ENCODE results near the gene DNAJC2. TPM values are rescaled to one million over a fixed set of nuclear protein-coding genes. Genes with fewer than 3 reads are reported as not detected.
"Not testable (repeated sequence)": the region's sequence is repeated elsewhere in the genome, so short reads cannot be mapped to it uniquely, and the experiment has no call there.

Gene DNAJC2
- total and polyA plus RNA-seq, 8 donors, result 4.1 to 35.6 (median 19.4) TPM

- H3K27ac ChIP-seq, result peak within 1 kb of the TSS; percentile 82 to 89 (median 88)
- peak; percentile 97 to 98 for DNase-seq
- peaks cover 11 to 39% (median 21%) of the 10 kb centered on the region in 4 donors for H3K4me1 ChIP-seq
- H3K4me3 ChIP-seq, result peak within 1 kb of the TSS; percentile 69 to 94 (median 76)
- peak; percentile 66 to 90 (median 73) for TF ChIP-seq POLR2AphosphoS5 (IDR thresholded peaks at IDR 0.05)
- TF ChIP-seq, protein P1, sequence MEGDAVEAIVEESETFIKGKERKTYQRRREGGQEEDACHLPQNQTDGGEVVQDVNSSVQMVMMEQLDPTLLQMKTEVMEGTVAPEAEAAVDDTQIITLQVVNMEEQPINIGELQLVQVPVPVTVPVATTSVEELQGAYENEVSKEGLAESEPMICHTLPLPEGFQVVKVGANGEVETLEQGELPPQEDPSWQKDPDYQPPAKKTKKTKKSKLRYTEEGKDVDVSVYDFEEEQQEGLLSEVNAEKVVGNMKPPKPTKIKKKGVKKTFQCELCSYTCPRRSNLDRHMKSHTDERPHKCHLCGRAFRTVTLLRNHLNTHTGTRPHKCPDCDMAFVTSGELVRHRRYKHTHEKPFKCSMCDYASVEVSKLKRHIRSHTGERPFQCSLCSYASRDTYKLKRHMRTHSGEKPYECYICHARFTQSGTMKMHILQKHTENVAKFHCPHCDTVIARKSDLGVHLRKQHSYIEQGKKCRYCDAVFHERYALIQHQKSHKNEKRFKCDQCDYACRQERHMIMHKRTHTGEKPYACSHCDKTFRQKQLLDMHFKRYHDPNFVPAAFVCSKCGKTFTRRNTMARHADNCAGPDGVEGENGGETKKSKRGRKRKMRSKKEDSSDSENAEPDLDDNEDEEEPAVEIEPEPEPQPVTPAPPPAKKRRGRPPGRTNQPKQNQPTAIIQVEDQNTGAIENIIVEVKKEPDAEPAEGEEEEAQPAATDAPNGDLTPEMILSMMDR (IDR thresholded peaks at IDR 0.05), result peak in 6 of 7 experiments; percentile 35 to 99 (median 96)
- TF ChIP-seq POLR2A (IDR thresholded peaks at IDR 0.05), result no peak
- H3K36me3 ChIP-seq, result peaks cover 9 to 33% (median 31%) of the 10 kb centered on the region in 4 donors
- 2 to 8% (median 3%) methylated on average over 16 to 52 of the region's 52 CpGs for WGBS, 5 donors
- H3K27me3 ChIP-seq, result no peaks in the 10 kb centered on the region
- intact Hi-C loops (cut with DNase I; ENCODE audit: low total_unique reads), result no loop called here
- H3K9me3 ChIP-seq, result no peaks in the 10 kb centered on the region
These were observed 47.4 kb downstream of the DNAJC2 start, which contains the start of gene PMPCB for GRCh38 chr7:103296901-103297836. Gene PMPCB, plus strand, starts transcription at chr7:103297435. Its CDS starts 25 bp downstream, at chr7:103297460.

GRCh38 chr7:103293526-103293925 is 51.0 kb downstream of the DNAJC2 start:
- Histone ChIP-seq H3K4me3 (no peak overlapping the region), H3K36me3 (no peaks in the 10 kb centered on the region), H3K27ac (no peak overlapping the region), H3K9me3 (no peaks in the 10 kb centered on the region), H3K4me1 (peaks cover 8 to 16% (median 12%) of the 10 kb centered on the region in 4 donors), H3K27me3 (no peaks in the 10 kb centered on the region)
- intact Hi-C loops (cut with DNase I; ENCODE audit: low total_unique reads), result no loop called here
- WGBS, 5 donors, result 86 to 100% (median 97%) methylated on average over 1 of the region's 1 CpG
- TF ChIP-seq, protein P1 (IDR thresholded peaks at IDR 0.05), result no peak
- TF ChIP-seq POLR2A (IDR thresholded peaks at IDR 0.05) (no peak), EP300 (IDR thresholded peaks at IDR 0.05) (no peak), POLR2AphosphoS5 (IDR thresholded peaks at IDR 0.05) (no peak)
- no peak for DNase-seq

GRCh38 chr7:103292122-103292521 is 52.4 kb downstream of the DNAJC2 start:
- 52 to 73% (median 65%) methylated on average over 3 of the region's 3 CpGs for WGBS, 5 donors
- no peaks in the 10 kb centered on the region for H3K27me3 ChIP-seq
- intact Hi-C loops (cut with DNase I; ENCODE audit: low total_unique reads), result no loop called here
- no peaks in the 10 kb centered on the region for H3K9me3 ChIP-seq
- peaks cover 0 to 7% (median 3%) of the 10 kb centered on the region in 4 donors for H3K4me1 ChIP-seq
- TF ChIP-seq, protein P1 (IDR thresholded peaks at IDR 0.05), result no peak
- no peak for TF ChIP-seq POLR2AphosphoS5 (IDR thresholded peaks at IDR 0.05)
- TF ChIP-seq EP300 (IDR thresholded peaks at IDR 0.05), result no peak
- TF ChIP-seq POLR2A (IDR thresholded peaks at IDR 0.05), result no peak
- H3K4me3 ChIP-seq, result no peak overlapping the region
- H3K27ac ChIP-seq, result no peak overlapping the region
- no peak for DNase-seq
- no peaks in the 10 kb centered on the region for H3K36me3 ChIP-seq

GRCh38 chr7:103282802-103283427 is 61.7 kb downstream of the DNAJC2 start:
- H3K36me3 ChIP-seq; intact Hi-C loops (cut with DNase I; ENCODE audit: low total_unique reads); H3K27ac ChIP-seq; H3K9me3 ChIP-seq; DNase-seq; H3K4me3 ChIP-seq; H3K27me3 ChIP-seq: not testable (repeated sequence)
- 35 to 46% (median 44%) methylated on average over 3 of the region's 3 CpGs for WGBS, 5 donors
- H3K4me1 ChIP-seq, result peaks cover 0 to 24% (median 20%) of the 10 kb centered on the region in 4 donors

DNA sequence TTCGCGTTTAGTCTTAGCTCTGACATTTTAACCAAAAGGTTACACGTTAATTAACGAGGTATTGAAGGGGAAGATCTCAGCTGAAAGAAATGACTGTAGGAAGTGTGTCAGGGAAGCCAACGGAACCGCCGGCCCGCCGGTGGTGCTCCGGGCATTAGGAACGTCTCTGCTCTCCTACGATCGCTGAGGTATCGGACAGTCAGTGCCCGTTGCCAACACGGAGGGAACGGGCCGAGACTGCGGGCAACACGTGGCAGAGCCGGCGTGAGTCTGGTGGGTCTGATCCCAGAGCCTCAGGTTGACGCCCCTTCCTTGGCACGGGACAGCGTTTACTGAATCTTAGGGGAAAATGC is 63.8 kb downstream of the DNAJC2 start:
- H3K27me3 ChIP-seq; intact Hi-C loops (cut with DNase I; ENCODE audit: low total_unique reads); H3K36me3 ChIP-seq; H3K9me3 ChIP-seq: not testable (repeated sequence)
- Histone ChIP-seq H3K4me3 (peak overlapping the region; percentile 65 to 82 (median 68)), H3K4me1 (peaks cover 0 to 24% (median 20%) of the 10 kb centered on the region in 4 donors), H3K27ac (peak overlapping the region in 4 of 5 donors; percentile 29 to 80 (median 58))
- DNase-seq, result peak; percentile 26 to 42
- 0 to 1% (median 1%) methylated on average over 21 to 25 of the region's 25 CpGs for WGBS, 5 donors

GRCh38 chr7:103279963-103280802 is 64.4 kb downstream of the DNAJC2 start:
- DNase-seq, result peak; percentile 62 to 90
- WGBS, 5 donors, result 0 to 1% (median 0%) methylated on average over 44 to 71 of the region's 71 CpGs
- H3K27me3 ChIP-seq; H3K36me3 ChIP-seq; intact Hi-C loops (cut with DNase I; ENCODE audit: low total_unique reads); H3K9me3 ChIP-seq: not testable (repeated sequence)
- H3K4me1 ChIP-seq, result peaks cover 0 to 24% (median 20%) of the 10 kb centered on the region in 4 donors
- H3K27ac ChIP-seq, result peak overlapping the region; percentile 28 to 80 (median 56)
- H3K4me3 ChIP-seq, result peak overlapping the region; percentile 65 to 82 (median 68)

DNA sequence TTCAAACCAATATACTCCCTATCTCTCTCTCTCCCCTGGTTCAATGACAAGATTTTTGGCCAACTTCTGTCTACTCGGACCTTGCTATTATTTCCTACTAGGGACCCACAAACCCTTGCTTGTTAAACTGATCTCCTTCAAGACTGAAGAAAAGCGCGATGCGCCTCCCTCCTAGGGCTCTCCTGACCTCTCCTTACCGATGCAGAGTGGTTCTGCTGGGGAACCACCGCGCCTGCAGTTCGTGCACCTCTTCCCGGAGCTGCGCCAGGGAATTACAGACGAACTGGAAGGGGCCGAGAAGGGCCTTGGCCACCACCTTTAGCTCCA is 65.0 kb downstream of the DNAJC2 start:
- intact Hi-C loops (cut with DNase I; ENCODE audit: low total_unique reads); H3K9me3 ChIP-seq; H3K27me3 ChIP-seq; DNase-seq; H3K36me3 ChIP-seq: not testable (repeated sequence)
- 0 to 1% (median 0%) methylated on average over 12 of the region's 12 CpGs for WGBS, 5 donors
- peak overlapping the region; percentile 65 to 82 (median 68) for H3K4me3 ChIP-seq
- H3K4me1 ChIP-seq, result peaks cover 0 to 24% (median 20%) of the 10 kb centered on the region in 4 donors
- peak overlapping the region in 4 of 5 donors; percentile 29 to 80 (median 58) for H3K27ac ChIP-seq
